CD4-positive, alpha-beta T cell (primary cell): Measurements from ENCODE around the gene OR10S1. TPM values are rescaled to one million over a fixed set of nuclear protein-coding genes. Genes with fewer than 3 reads are reported as not detected.

Experiments used
- ATAC-seq: fragments of 200-7000 bp; cut with Tn5 transposase; one replicate; pipeline ENCODE4 v1.10.0; 2022; ENCODE audit warnings: mild to moderate bottlenecking; ENCODE audit not compliant: poor library complexity
- CTCF ChIA-PET: fragments of 350-600 bp; sonication (Branson Sonifier 250); formaldehyde crosslinking; loops from one replicate; lab custom pipeline; 2021; ENCODE audit warnings: antibody characterized with exemption, inconsistent platforms; lab: Charles Lee
- POLR2A ChIA-PET: fragments of 350-600 bp; sonication (Branson Sonifier 250); formaldehyde crosslinking; loops from one replicate; lab custom pipeline; 2021; ENCODE audit warnings: antibody characterized with exemption, inconsistent platforms; lab: Charles Lee
- DNase-seq, 14 experiments: peaks; one replicate each; pipeline ENCODE4 v3.0.0-alpha.2; 2013 to 2020; ENCODE audit warnings: mixed read lengths in 2 of 14
- H3K27ac ChIP-seq, 2 donors: one replicate each; pipeline versions ENCODE4 v1.5.1 to v1.7.0; 2013; ENCODE audit warnings: low read length in 2 of 2, low read depth in 1 of 2, mild to moderate bottlenecking in 1 of 2
- H3K27me3 ChIP-seq, 2 experiments: 1 replicate in 1 of 2; 2 replicates in 1 of 2; pipeline versions ENCODE4 v1.6.1 to v1.7.0; 2013; ENCODE audit warnings: low read length in 2 of 2, control low read depth in 1 of 2, mild to moderate bottlenecking in 1 of 2, moderate library complexity in 1 of 2; ENCODE audit not compliant: insufficient read depth in 2 of 2, control insufficient read depth in 1 of 2
- H3K36me3 ChIP-seq: one replicate; pipeline ENCODE4 v1.6.1; 2013; ENCODE audit warnings: low read length, control low read depth; ENCODE audit not compliant: insufficient read depth
- H3K4me1 ChIP-seq: one replicate; pipeline ENCODE4 v1.6.1; 2013; ENCODE audit warnings: low read length, control low read depth; ENCODE audit not compliant: insufficient read depth
- H3K4me3 ChIP-seq: one replicate; pipeline ENCODE4 v1.5.1; 2013; ENCODE audit warnings: mild to moderate bottlenecking, low read length, moderate library complexity
- H3K9me3 ChIP-seq, 2 experiments: 1 replicate in 1 of 2; 2 replicates in 1 of 2; pipeline versions ENCODE4 v1.6.1 to v1.7.0; 2013; ENCODE audit warnings: low read length in 2 of 2, mild to moderate bottlenecking in 2 of 2, control low read depth in 1 of 2, moderate library complexity in 1 of 2; ENCODE audit not compliant: control insufficient read depth in 1 of 2, insufficient read depth in 1 of 2
- H3K27ac Mint-ChIP-seq: one replicate; pipeline ENCODE4 v1.8.0; 2020; ENCODE audit warnings: mixed read lengths
- H3K27me3 Mint-ChIP-seq: one replicate; pipeline ENCODE4 v1.8.0; 2021; ENCODE audit warnings: mixed read lengths
- H3K36me3 Mint-ChIP-seq: one replicate; pipeline ENCODE4 v1.8.0; 2021; ENCODE audit warnings: low read depth, mixed read lengths
- H3K4me1 Mint-ChIP-seq: one replicate; pipeline ENCODE4 v1.8.0; 2021; ENCODE audit warnings: low read depth, mixed read lengths
- H3K4me3 Mint-ChIP-seq: one replicate; pipeline ENCODE4 v1.8.0; 2020; ENCODE audit warnings: mild to moderate bottlenecking, mixed read lengths
- H3K9me3 Mint-ChIP-seq: one replicate; pipeline ENCODE4 v1.8.0; 2020; ENCODE audit warnings: mixed read lengths
- CTCF ChIP-seq: fragments of 200-600 bp; IDR thresholded peaks from one replicate; pipeline ENCODE4 v1.8.0; 2022; ENCODE audit warnings: antibody characterized with exemption, mild to moderate bottlenecking
- intact Hi-C, 2 experiments: fragments of 100-400 bp; cut with DNase I in 1 of 2; cut with micrococcal nuclease in 1 of 2; formaldehyde crosslinking; loops; one replicate each; pipeline versions ENCODE4 v1.15.1 to v1.9.0; 2023 to 2025; cut with DNase I, micrococcal nuclease
- total RNA-seq, 174 experiments: library from RNA in 2 of 174; stranded (reverse) in 2 of 174; gene quantifications; one replicate each; pipeline ENCODE4 v1.2.3 and lab custom pipeline; 2021 to 2026

OR10S1 gene
- total RNA-seq, 2 experiments from 2014 or later: not detected

- Histone ChIP-seq H3K36me3 (no peaks in the 10 kb centered on the region), H3K4me3 (no peak within 1 kb of the TSS), H3K9me3 (peaks cover 0 to 5% of the 10 kb centered on the region in 2 experiments), H3K27ac (no peak within 1 kb of the TSS), H3K27me3 (peaks cover 0 to 9% of the 10 kb centered on the region in 2 experiments), H3K4me1 (no peaks in the 10 kb centered on the region)
- Mint-ChIP-seq H3K27ac (no peak within 1 kb of the TSS), H3K4me3 (no peak within 1 kb of the TSS), H3K4me1 (no peaks in the 10 kb centered on the region), H3K27me3 (peaks cover 14% of the 10 kb centered on the region), H3K36me3 (no peaks in the 10 kb centered on the region), H3K9me3 (no peaks in the 10 kb centered on the region)
- POLR2A ChIA-PET: no interaction called here
- intact Hi-C loops: no loop called here
- no peak for ATAC-seq
- CTCF ChIA-PET: no interaction called here
- no peak for TF ChIP-seq CTCF
- no peak for DNase-seq
These were observed 33.8 kb downstream of the OR10S1 start, which contains the start of gene OR6T1 for GRCh38 chr11:123943738-123944137. Gene OR6T1 (minus strand): TSS chr11:123943838. CDS start chr11:123943838, 0 bp downstream.

GRCh38 chr11:123942413-123942812 lies 35.2 kb downstream of the OR10S1 start:
- no peak overlapping the region for H3K4me3 ChIP-seq
- Mint-ChIP-seq H3K27me3 (peaks cover 12% of the 10 kb centered on the region), H3K27ac (no peak overlapping the region), H3K36me3 (no peaks in the 10 kb centered on the region), H3K9me3 (no peaks in the 10 kb centered on the region), H3K4me3 (no peak overlapping the region), H3K4me1 (no peaks in the 10 kb centered on the region)
- H3K9me3 ChIP-seq: peaks cover 0 to 9% of the 10 kb centered on the region in 2 experiments
- ATAC-seq: no peak
- H3K4me1 ChIP-seq: no peaks in the 10 kb centered on the region
- ChIA-PET POLR2A (no interaction called here), CTCF (no interaction called here)
- no peak for DNase-seq
- H3K27ac ChIP-seq: no peak overlapping the region
- no peak for TF ChIP-seq CTCF
- intact Hi-C loops: no loop called here
- no peaks in the 10 kb centered on the region for H3K36me3 ChIP-seq
- H3K27me3 ChIP-seq: peaks cover 0 to 4% of the 10 kb centered on the region in 2 experiments

- Mint-ChIP-seq H3K36me3 (no peaks in the 10 kb centered on the region), H3K4me3 (no peak within 1 kb of the TSS), H3K9me3 (no peaks in the 10 kb centered on the region), H3K4me1 (no peaks in the 10 kb centered on the region), H3K27ac (no peak within 1 kb of the TSS), H3K27me3 (no peaks in the 10 kb centered on the region)
- H3K4me1 ChIP-seq: no peaks in the 10 kb centered on the region
- CTCF ChIA-PET: no interaction called here
- DNase-seq (no peak), ATAC-seq (no peak)
- intact Hi-C loops: no loop called here
- H3K36me3 ChIP-seq: no peaks in the 10 kb centered on the region
- peaks cover 0 to 9% of the 10 kb centered on the region in 2 experiments for H3K9me3 ChIP-seq
- no peak within 1 kb of the TSS for H3K4me3 ChIP-seq
- POLR2A ChIA-PET: no interaction called here
- no peaks in the 10 kb centered on the region for H3K27me3 ChIP-seq
- H3K27ac ChIP-seq: no peak within 1 kb of the TSS
- no peak for TF ChIP-seq CTCF
These were observed 38.3 kb downstream of the OR10S1 start, which contains the start of gene OR4D5 for GRCh38 chr11:123939317-123939716. Gene OR4D5 (plus strand): TSS chr11:123939617. CDS start chr11:123939617, 0 bp downstream.

Other genes with a start within 250 kb of the OR10S1 start
- gene ZNF202, start 236.1 kb downstream of the OR10S1 start, total RNA-seq: 1 to 10 TPM; 6.8 to 8.0 TPM
- gene OR6X1, start 223.3 kb downstream of the OR10S1 start, total RNA-seq: not detected
- gene OR6M1, start 171.4 kb downstream of the OR10S1 start, total RNA-seq: not detected
- gene TMEM225, start 92.1 kb downstream of the OR10S1 start, total RNA-seq: not detected
- not detected for gene OR8D4, start 75.6 kb downstream of the OR10S1 start, total RNA-seq
- not detected for gene OR4D5, start 38.2 kb downstream of the OR10S1 start, total RNA-seq
- gene OR6T1, start 33.9 kb downstream of the OR10S1 start, total RNA-seq: not detected
- not detected for gene OR10G6, start 17.4 kb upstream of the OR10S1 start, total RNA-seq
- not detected for gene OR10G4, start 35.2 kb upstream of the OR10S1 start, total RNA-seq
- gene OR10G9, start 45.2 kb upstream of the OR10S1 start, total RNA-seq: not detected
- gene OR10G8, start 49.0 kb upstream of the OR10S1 start, total RNA-seq: not detected
- not detected for gene OR10G7, start 63.5 kb upstream of the OR10S1 start, total RNA-seq
- 1 to 10 TPM; 5.1 to 5.6 TPM for gene VWA5A, start 137.7 kb upstream of the OR10S1 start, total RNA-seq
- gene OR10D3, start 205.6 kb upstream of the OR10S1 start, total RNA-seq: not detected